ENCODE data around the gene FLNC.

The FLNC gene

DNA sequence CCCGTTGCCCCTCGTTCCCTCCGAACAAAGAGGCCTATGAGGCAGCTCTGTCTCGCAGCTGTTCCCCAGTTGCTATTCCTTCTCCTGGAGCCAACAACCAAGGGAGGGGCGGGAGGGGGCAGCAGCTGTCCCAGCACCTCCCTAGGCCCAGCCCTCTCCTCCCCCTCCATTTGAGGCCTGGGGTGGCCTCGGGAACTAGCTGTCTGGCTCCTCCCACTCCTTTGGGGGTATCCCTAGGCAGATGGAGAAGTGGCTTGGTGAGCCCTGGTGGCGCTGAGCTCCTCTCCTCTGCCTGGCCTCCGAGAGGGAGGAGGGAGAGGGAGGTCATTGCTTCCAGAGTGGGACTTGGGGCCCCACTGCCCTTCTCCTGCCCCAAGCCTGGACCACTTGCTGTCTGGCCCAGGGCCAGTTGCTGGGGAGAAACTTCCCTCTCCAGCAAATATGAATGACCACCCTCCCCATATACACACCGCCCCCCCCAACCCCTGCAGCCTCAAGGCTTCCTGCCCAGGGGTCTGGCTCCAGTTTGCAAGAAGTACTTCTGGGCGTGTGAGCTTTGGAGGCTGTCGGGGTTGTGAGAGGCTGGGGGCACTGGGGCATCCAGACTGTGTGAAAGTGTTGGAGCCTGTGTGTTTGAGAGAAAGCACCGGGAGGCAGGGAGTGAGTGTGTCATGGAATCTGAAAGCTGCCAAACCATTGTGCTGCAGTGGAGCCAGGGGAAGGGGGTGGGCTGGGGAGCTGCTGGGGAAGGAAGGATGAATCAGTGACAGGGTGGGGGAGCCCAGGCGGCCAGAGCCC is 3.1 kb downstream of the FLNC start:
- no peak overlapping the region for H3K4me3 ChIP-seq (ENCODE audit: low read length)
- no peak overlapping the region for H3K4me2 ChIP-seq (ENCODE audit: low read length)
- no peaks in the 10 kb centered on the region for H4K20me1 ChIP-seq (ENCODE audit: control insufficient read depth, insufficient read depth, low read depth, low read length)
- no peaks in the 10 kb centered on the region for H3K36me3 ChIP-seq (ENCODE audit: control insufficient read depth, low read length)
- H3K79me2 ChIP-seq (ENCODE audit: control insufficient read depth, low read length): no peaks in the 10 kb centered on the region
- H3F3A ChIP-seq (ENCODE audit: control insufficient read depth, insufficient read depth): peaks cover 4% of the 10 kb centered on the region
- TF ChIP-seq, protein P1, sequence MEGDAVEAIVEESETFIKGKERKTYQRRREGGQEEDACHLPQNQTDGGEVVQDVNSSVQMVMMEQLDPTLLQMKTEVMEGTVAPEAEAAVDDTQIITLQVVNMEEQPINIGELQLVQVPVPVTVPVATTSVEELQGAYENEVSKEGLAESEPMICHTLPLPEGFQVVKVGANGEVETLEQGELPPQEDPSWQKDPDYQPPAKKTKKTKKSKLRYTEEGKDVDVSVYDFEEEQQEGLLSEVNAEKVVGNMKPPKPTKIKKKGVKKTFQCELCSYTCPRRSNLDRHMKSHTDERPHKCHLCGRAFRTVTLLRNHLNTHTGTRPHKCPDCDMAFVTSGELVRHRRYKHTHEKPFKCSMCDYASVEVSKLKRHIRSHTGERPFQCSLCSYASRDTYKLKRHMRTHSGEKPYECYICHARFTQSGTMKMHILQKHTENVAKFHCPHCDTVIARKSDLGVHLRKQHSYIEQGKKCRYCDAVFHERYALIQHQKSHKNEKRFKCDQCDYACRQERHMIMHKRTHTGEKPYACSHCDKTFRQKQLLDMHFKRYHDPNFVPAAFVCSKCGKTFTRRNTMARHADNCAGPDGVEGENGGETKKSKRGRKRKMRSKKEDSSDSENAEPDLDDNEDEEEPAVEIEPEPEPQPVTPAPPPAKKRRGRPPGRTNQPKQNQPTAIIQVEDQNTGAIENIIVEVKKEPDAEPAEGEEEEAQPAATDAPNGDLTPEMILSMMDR (IDR thresholded peaks at IDR 0.05; ENCODE audit: low read depth, low read length, poor library complexity, severe bottlenecking): no peak
- TF ChIP-seq EZH2phosphoT487 (IDR thresholded peaks at IDR 0.05; ENCODE audit: borderline replicate concordance, low read length): no peak
- H3K27me3 ChIP-seq (ENCODE audit: control insufficient read depth, low read length): peaks cover 24% of the 10 kb centered on the region
- no peak overlapping the region for H3K27ac ChIP-seq (ENCODE audit: low read depth, low read length)
- H3K9me2 ChIP-seq (replicated peaks; ENCODE audit: control insufficient read depth, low read length): no peaks in the 10 kb centered on the region
- peaks cover 44% of the 10 kb centered on the region for H3K4me1 ChIP-seq (ENCODE audit: control insufficient read depth, low read length)
- no peaks in the 10 kb centered on the region for H3K9me3 ChIP-seq (ENCODE audit: control insufficient read depth, insufficient read depth, low read length)

DNA sequence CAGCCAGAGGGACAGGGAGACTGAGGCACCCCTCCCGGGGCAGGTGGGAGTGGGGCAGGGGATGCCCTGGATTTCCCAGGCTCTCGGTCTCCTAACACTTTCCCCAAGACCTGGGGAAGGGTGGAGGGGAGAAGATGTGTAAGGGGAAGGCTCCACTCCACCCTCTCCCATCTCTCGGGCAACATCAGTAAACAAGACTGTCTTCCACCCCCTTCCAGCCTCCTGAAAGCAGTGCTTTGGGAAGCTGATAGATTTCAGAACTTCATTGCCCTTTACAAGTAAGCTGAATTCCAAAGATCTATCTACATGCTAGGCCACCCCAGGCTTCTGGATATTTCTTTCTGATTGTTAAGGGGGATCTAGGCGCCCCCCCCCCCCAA is 3.7 kb downstream of the FLNC start:
- Histone ChIP-seq H3K9me3 (ENCODE audit: control insufficient read depth, insufficient read depth, low read length) (no peaks in the 10 kb centered on the region), H3K9me2 (replicated peaks; ENCODE audit: control insufficient read depth, low read length) (no peaks in the 10 kb centered on the region), H4K20me1 (ENCODE audit: control insufficient read depth, insufficient read depth, low read depth, low read length) (no peaks in the 10 kb centered on the region), H3K79me2 (ENCODE audit: control insufficient read depth, low read length) (no peaks in the 10 kb centered on the region), H3K4me3 (ENCODE audit: low read length) (no peak overlapping the region), H3K36me3 (ENCODE audit: control insufficient read depth, low read length) (no peaks in the 10 kb centered on the region), H3K27ac (ENCODE audit: low read depth, low read length) (no peak overlapping the region), H3K27me3 (ENCODE audit: control insufficient read depth, low read length) (peaks cover 20% of the 10 kb centered on the region), H3F3A (ENCODE audit: control insufficient read depth, insufficient read depth) (peaks cover 4% of the 10 kb centered on the region), H3K4me1 (ENCODE audit: control insufficient read depth, low read length) (peaks cover 44% of the 10 kb centered on the region), H3K4me2 (ENCODE audit: low read length) (no peak overlapping the region)
- no peak for TF ChIP-seq EZH2phosphoT487 (IDR thresholded peaks at IDR 0.05; ENCODE audit: borderline replicate concordance, low read length)
- TF ChIP-seq, protein P1 (IDR thresholded peaks at IDR 0.05; ENCODE audit: low read depth, low read length, poor library complexity, severe bottlenecking): no peak

DNA sequence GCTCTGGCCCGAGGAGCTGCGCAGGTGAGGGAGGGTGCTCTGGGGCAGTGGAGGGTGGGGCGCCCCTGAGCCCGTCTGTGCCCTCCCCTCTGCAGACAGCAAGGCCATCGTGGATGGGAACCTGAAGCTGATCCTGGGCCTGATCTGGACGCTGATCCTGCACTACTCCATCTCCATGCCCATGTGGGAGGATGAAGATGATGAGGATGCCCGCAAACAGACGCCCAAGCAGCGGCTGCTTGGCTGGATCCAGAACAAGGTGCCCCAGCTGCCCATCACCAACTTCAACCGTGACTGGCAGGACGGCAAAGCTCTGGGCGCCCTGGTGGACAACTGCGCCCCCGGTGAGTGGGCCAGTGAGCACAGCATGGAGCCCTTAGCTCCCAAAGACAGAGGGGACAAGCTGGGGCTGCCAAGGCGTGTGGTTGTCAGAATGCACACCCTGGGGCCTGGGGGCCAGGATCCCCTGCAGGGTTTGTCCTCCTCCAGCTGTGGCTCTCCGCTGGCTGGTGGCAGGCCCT is 5.1 kb downstream of the FLNC start:
- Histone ChIP-seq H3K9me2 (replicated peaks; ENCODE audit: control insufficient read depth, low read length) (no peaks in the 10 kb centered on the region), H3F3A (ENCODE audit: control insufficient read depth, insufficient read depth) (peaks cover 4% of the 10 kb centered on the region), H3K27ac (ENCODE audit: low read depth, low read length) (no peak overlapping the region), H4K20me1 (ENCODE audit: control insufficient read depth, insufficient read depth, low read depth, low read length) (no peaks in the 10 kb centered on the region), H3K4me3 (ENCODE audit: low read length) (no peak overlapping the region), H3K4me2 (ENCODE audit: low read length) (no peak overlapping the region), H3K36me3 (ENCODE audit: control insufficient read depth, low read length) (no peaks in the 10 kb centered on the region), H3K4me1 (ENCODE audit: control insufficient read depth, low read length) (peaks cover 36% of the 10 kb centered on the region), H3K79me2 (ENCODE audit: control insufficient read depth, low read length) (no peaks in the 10 kb centered on the region), H3K9me3 (ENCODE audit: control insufficient read depth, insufficient read depth, low read length) (no peaks in the 10 kb centered on the region), H3K27me3 (ENCODE audit: control insufficient read depth, low read length) (peaks cover 11% of the 10 kb centered on the region)
- no peak for TF ChIP-seq EZH2phosphoT487 (IDR thresholded peaks at IDR 0.05; ENCODE audit: borderline replicate concordance, low read length)
- TF ChIP-seq, protein P1 (IDR thresholded peaks at IDR 0.05; ENCODE audit: low read depth, low read length, poor library complexity, severe bottlenecking): no peak

Measured in DOHH2 (cell line).